HUES48 (cell line): ENCODE data around the gene FAM83G.

Source experiments
- H3K27ac ChIP-seq: one replicate; pipeline ENCODE4 v1.7.0; 2013; ENCODE audit warnings: low read depth, low read length, inconsistent platforms
- H3K27me3 ChIP-seq: 2 replicates; pipeline ENCODE4 v1.6.1; 2013; ENCODE audit warnings: mild to moderate bottlenecking, low read length; ENCODE audit not compliant: control insufficient read depth, insufficient read depth
- H3K36me3 ChIP-seq: 2 replicates; pipeline ENCODE4 v1.6.1; 2013; ENCODE audit warnings: low read length; ENCODE audit not compliant: control insufficient read depth, insufficient read depth
- H3K4me1 ChIP-seq: 2 replicates; pipeline ENCODE4 v1.6.1; 2013; ENCODE audit warnings: mild to moderate bottlenecking, low read length; ENCODE audit not compliant: control insufficient read depth, insufficient read depth
- H3K4me3 ChIP-seq: 2 replicates; pipeline ENCODE4 v1.5.1; 2013; ENCODE audit warnings: mild to moderate bottlenecking, low read depth, low read length
- H3K9ac ChIP-seq: 2 replicates; pipeline ENCODE4 v1.6.1; 2013; ENCODE audit warnings: mild to moderate bottlenecking, low read depth, low read length, moderate library complexity
- H3K9me3 ChIP-seq: 2 replicates; pipeline ENCODE4 v1.6.1; 2013; ENCODE audit warnings: low read length; ENCODE audit not compliant: control insufficient read depth, insufficient read depth

The FAM83G gene

DNA sequence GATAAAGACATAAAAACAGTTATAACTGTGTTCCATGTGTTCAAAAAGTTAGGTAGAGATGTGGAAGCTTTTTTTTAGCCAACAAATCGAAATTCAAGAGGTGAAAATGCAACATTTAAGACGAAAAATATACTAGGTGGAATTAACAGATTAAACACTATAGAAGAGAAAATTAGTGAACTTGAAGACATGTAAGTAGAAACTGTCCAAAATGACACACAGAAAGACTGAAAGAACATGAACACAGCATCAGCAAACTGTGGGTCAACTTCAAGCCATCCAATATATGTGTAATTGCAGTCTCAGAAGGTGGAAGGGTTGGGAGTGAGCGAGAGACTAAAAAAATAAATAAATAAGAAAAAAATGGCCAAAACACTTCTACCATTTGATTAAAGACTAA is 9.3 kb downstream of the FAM83G start:
- no peak overlapping the region for H3K9ac ChIP-seq
- H3K36me3 ChIP-seq = peaks cover 22% of the 10 kb centered on the region
- H3K27me3 ChIP-seq = no peaks in the 10 kb centered on the region
- H3K27ac ChIP-seq = no peak overlapping the region
- no peaks in the 10 kb centered on the region for H3K4me1 ChIP-seq
- H3K4me3 ChIP-seq = no peak overlapping the region
- H3K9me3 ChIP-seq = no peaks in the 10 kb centered on the region

DNA sequence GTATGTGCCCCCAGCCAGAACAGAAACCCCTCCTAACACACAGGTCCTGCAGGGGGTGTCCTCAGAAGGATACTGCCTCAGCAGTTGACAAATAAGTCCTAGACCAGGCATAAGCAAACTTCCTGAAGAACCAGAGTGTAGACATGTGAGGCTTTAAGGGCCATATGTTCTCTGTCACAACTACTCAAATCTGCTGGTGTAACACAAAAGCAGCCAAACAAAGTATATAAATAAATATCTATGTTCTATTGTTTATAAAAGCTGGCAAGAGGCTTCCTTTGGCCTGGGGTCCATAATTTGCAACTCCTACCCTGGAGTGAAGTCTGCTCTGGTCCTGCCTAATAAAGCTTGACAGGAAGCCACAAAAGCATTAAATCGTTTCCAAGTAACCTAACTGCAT is 9.9 kb downstream of the FAM83G start:
- Histone ChIP-seq H3K27ac (no peak overlapping the region), H3K4me1 (no peaks in the 10 kb centered on the region), H3K4me3 (no peak overlapping the region), H3K36me3 (peaks cover 19% of the 10 kb centered on the region), H3K27me3 (no peaks in the 10 kb centered on the region), H3K9ac (no peak overlapping the region), H3K9me3 (no peaks in the 10 kb centered on the region)

DNA sequence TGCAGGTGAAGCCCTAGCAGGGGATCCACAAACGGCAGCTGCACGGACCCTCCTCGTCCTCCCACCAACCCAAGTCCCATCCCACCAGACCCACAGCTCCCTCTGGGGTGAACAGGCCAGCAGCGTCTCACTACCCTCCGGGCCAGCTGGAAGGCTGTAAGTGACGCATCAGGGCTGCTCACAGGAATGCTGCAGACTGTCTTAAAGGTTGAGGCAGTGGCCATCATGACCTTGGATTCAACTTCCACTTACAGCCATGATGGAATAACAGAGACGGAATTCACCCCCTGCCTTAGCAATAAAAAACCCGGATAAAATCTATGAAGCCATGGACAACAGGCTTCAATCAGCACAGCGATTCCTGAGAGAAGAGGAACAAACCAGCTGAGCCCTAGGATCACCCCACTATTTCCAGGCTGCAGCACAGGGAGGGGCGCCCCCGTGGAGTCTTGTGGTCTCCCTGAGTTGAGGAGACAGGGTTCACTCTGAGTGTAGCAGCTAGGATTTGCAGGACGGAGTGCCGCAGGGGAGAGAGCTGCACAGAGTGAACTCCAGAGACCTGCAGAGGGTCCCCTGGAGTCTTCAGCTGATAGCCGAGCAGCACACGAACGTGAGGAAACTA is 10.5 kb downstream of the FAM83G start:
- Histone ChIP-seq H3K4me3 (no peak overlapping the region), H3K36me3 (peaks cover 16% of the 10 kb centered on the region), H3K9me3 (no peaks in the 10 kb centered on the region), H3K9ac (no peak overlapping the region; the same call in 1 of the 2 replicates), H3K27me3 (no peaks in the 10 kb centered on the region), H3K27ac (no peak overlapping the region), H3K4me1 (no peaks in the 10 kb centered on the region)

DNA sequence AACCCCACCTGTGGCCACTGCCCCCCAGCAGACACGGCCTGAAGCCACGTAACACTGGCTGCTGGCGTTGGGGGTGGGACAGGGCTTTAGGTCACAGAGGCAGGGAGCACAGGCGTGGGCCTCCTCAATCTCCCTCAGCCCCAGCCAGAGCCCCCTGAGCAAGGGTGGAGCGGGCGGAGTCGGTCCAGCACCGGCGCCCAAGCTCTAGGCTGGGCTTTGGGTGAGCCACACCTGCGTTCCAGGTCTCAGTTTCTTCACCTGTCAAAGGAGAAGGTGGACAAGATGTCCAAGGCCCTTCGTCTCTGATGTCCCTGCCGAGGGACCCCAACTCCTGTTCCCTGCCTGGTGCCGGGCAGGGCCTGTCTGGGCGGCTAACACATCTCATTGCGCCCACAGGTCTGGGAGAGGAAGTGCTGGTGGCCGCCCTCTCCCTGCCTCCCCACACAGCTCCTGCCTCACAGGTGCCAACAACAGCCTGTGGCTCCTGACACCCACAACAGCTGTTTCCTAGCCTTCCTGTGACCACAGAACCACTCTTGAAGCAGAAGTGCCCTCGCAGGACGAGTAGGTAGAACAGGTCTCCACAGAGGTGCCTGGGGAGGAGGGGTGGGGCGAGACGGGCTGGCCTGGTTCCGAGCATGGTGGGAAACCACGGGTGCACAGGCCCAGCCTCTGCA is 12.0 kb downstream of the FAM83G start:
- Histone ChIP-seq H3K27ac (no peak overlapping the region), H3K4me1 (no peaks in the 10 kb centered on the region)

GRCh38 chr17:18991531-18992315 is 12.8 kb downstream of the FAM83G start:
- no peak overlapping the region for H3K9ac ChIP-seq
- no peak overlapping the region for H3K4me3 ChIP-seq
- H3K27me3 ChIP-seq = no peaks in the 10 kb centered on the region
- peaks cover 35% of the 10 kb centered on the region for H3K36me3 ChIP-seq
- H3K27ac ChIP-seq = no peak overlapping the region
- no peaks in the 10 kb centered on the region for H3K4me1 ChIP-seq
- H3K9me3 ChIP-seq = no peaks in the 10 kb centered on the region

More for the DNA sequence above, 12.0 kb downstream of the FAM83G start:
- H3K4me3 ChIP-seq = no peak overlapping the region
- H3K27me3 ChIP-seq = no peaks in the 10 kb centered on the region
- H3K9ac ChIP-seq = no peak overlapping the region
- peaks cover 28% of the 10 kb centered on the region for H3K36me3 ChIP-seq
- H3K9me3 ChIP-seq = no peaks in the 10 kb centered on the region

- peaks cover 48% of the 10 kb centered on the region for H3K36me3 ChIP-seq
- H3K4me3 ChIP-seq = no peak overlapping the region
- no peak overlapping the region for H3K9ac ChIP-seq
- H3K4me1 ChIP-seq = no peaks in the 10 kb centered on the region
- H3K27ac ChIP-seq = no peak overlapping the region
- no peaks in the 10 kb centered on the region for H3K9me3 ChIP-seq
- no peaks in the 10 kb centered on the region for H3K27me3 ChIP-seq
These were observed 14.2 kb downstream of the FAM83G start for GRCh38 chr17:18990331-18990730.

DNA sequence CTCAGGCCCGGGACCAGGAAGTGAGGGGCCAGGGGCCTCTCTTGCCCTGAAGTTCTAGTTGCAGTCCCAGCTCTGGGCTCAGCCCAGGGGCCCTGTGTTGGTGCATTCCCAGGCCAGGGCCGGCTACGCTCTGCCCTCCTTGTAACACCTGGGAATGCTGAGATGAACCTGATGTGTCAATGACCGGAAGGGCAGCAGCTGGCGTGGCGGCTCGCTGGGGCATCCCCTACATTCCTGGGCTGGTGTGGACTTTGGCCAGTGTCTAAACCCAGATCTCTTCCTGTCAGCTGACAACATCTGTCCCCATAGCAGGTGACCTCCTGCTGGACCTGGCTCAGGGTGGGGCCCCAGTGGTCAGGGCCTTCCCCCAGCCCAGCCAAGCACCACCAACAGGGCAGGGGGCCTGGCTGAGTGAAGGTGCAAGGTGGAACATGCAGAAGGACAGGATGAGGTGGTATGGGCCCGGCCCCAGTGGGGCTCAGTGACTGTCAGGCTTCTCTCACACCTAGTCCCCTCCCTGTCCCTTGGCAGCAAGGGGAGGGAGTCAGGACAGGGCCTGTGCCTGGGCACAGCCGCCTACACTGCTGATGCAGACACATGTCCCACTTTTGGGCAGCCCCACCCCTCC is 15.9 kb downstream of the FAM83G start:
- Histone ChIP-seq H3K4me1 (no peaks in the 10 kb centered on the region), H3K4me3 (no peak overlapping the region), H3K27ac (no peak overlapping the region), H3K27me3 (no peaks in the 10 kb centered on the region), H3K9me3 (no peaks in the 10 kb centered on the region), H3K9ac (no peak overlapping the region), H3K36me3 (peaks cover 61% of the 10 kb centered on the region)

DNA sequence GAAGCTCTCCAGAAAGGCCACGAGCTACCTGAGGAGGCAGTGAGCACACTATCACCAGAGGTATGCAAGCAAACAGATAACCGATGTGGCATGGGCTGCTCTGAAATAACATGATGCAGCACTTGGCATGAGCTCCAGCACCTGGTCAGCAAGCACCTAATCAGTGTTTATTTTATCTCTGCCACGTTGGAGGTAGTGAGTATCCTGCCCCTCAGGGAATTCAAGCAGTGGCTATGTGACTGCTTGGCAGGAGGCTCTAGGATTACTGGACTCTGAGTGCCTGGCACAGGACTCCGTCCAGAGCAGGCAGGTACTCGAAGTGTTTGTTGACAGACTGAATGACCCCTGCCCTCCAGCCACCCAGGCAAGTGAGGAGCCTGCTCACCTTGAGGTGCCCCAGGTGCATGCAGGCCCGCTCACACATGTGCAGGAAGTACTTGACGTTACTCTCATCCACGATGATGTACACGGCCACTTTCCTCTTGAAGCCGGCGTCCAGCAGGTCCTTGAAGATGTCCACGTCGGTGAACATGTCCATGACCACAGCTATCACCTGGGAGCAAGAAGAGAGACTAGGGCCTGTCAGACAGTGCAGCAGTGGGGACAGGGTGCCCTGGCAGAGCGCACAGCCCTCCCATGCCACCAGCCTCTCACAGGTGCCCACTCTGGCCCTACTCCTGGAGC is 16.6 kb downstream of the FAM83G start:
- H3K36me3 ChIP-seq = peaks cover 56% of the 10 kb centered on the region
- H3K27me3 ChIP-seq = no peaks in the 10 kb centered on the region
- no peak overlapping the region for H3K4me3 ChIP-seq
- no peaks in the 10 kb centered on the region for H3K9me3 ChIP-seq
- no peaks in the 10 kb centered on the region for H3K4me1 ChIP-seq
- no peak overlapping the region for H3K9ac ChIP-seq
- H3K27ac ChIP-seq = no peak overlapping the region

DNA sequence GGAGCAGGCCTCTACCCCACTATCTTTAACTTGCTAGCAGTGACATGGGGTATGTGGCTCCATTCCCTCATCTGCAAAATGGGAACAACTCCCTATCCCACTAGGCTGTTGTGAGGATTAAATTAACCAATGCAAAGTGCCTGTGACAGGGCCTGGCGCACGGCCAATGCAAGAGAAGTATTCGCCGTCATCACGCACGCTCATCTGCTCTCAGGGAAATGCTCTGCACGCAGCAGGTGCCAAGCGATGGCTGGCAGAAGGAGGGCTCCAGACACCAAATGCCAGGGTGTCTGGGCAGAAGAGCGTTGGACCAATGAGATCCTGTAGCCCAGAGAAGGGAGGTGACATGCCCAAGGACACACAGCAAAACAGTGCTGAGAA is 17.3 kb downstream of the FAM83G start:
- Histone ChIP-seq H3K4me3 (no peak overlapping the region), H3K9me3 (no peaks in the 10 kb centered on the region), H3K36me3 (peaks cover 56% of the 10 kb centered on the region), H3K27me3 (no peaks in the 10 kb centered on the region), H3K27ac (no peak overlapping the region), H3K9ac (no peak overlapping the region), H3K4me1 (no peaks in the 10 kb centered on the region)

DNA sequence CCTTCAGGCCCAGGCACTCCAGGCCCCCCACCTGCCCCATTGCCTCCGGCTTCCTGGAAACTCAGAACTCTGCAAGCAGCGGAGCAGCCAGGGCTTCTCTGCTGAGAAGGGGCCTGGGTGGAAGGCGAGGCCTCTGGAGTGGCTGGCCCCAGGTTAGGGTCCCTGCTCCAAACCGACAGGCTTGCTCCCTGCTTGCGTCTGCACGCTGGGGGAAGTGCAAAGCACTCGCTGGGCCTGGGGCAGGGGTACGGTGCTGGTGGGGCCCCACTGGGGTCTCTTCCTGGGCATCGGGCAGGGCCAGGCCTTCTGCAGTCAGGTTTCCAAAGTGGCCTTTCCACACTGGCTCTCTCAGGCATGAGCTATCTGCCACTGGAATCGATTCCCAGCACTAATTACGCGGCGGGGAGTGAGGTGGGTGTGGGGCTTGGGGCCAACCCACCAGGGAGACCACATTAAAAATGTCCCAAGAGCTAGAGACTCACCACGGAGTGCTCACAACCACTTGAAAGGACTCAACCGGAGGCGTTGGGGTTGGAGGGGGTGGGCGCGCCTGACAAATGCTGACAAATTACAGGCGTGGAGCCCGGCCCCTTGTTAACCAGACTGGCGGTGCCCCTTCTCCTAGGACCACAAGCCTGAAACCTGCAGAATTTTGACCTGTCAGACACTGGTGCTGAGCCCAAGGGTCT is 17.9 kb downstream of the FAM83G start:
- no peak overlapping the region for H3K4me3 ChIP-seq
- no peak overlapping the region for H3K9ac ChIP-seq
- no peaks in the 10 kb centered on the region for H3K4me1 ChIP-seq
- no peaks in the 10 kb centered on the region for H3K9me3 ChIP-seq
- no peaks in the 10 kb centered on the region for H3K27me3 ChIP-seq
- peaks cover 56% of the 10 kb centered on the region for H3K36me3 ChIP-seq
- H3K27ac ChIP-seq = no peak overlapping the region
